Measurements from ENCODE around the gene FKBP8. TPM values are rescaled to one million over a fixed set of nuclear protein-coding genes. Genes with fewer than 3 reads are reported as not detected.

The FKBP8 gene
- total RNA-seq (2022; extraction: Qiagen RNA extraction) = 116 to 162 TPM (median 158 TPM) in 5 replicates

GRCh38 chr19:18542941-18543813 lies at the start of gene FKBP8:
Gene FKBP8 (minus strand): TSS chr19:18543573. CDS start chr19:18541970, 1,603 bp downstream.

GRCh38 chr19:18588611-18589379 lies 45.4 kb upstream of the FKBP8 start, which contains the start of gene REX1BD:
Gene REX1BD (plus strand): TSS chr19:18588798. CDS start chr19:18588802, 4 bp downstream.

GRCh38 chr19:18571564-18572344 lies 28.4 kb upstream of the FKBP8 start, which contains the start of gene UBA52:
Gene UBA52 (plus strand): TSS chr19:18571857. CDS start chr19:18573301, 1,444 bp downstream.

GRCh38 chr19:18557411-18558201 lies 14.2 kb upstream of the FKBP8 start, which contains the start of gene KXD1:
Gene KXD1 (plus strand): TSS chr19:18557870. CDS start chr19:18562057, 4,187 bp downstream.

GRCh38 chr19:18521692-18522123 lies 21.7 kb downstream of the FKBP8 start, which contains the start of gene ELL:
Gene ELL (minus strand): TSS chr19:18522070. CDS start chr19:18522055, 15 bp downstream.

Other genes with a start within 250 kb of the FKBP8 start
- gene LSM4, start 220.5 kb downstream of the FKBP8 start, total RNA-seq (2022; extraction: Qiagen RNA extraction) = 199 to 254 TPM (median 241 TPM) in 5 replicates
- 2.1 to 3.4 TPM (median 3.0 TPM) in 5 replicates for gene PGPEP1, start 203.0 kb downstream of the FKBP8 start, total RNA-seq (2022; extraction: Qiagen RNA extraction)
- gene GDF15, start 157.4 kb downstream of the FKBP8 start, total RNA-seq (2022; extraction: Qiagen RNA extraction) = 26.2 to 63.2 TPM (median 48.3 TPM) in 5 replicates
- gene LRRC25, start 146.0 kb downstream of the FKBP8 start, total RNA-seq (2022; extraction: Qiagen RNA extraction) = not detected in 5 replicates
- gene SSBP4, start 124.2 kb downstream of the FKBP8 start, total RNA-seq (2022; extraction: Qiagen RNA extraction) = 40.6 to 63.0 TPM (median 53.8 TPM) in 5 replicates
- gene ISYNA1, start 105.4 kb downstream of the FKBP8 start, total RNA-seq (2022; extraction: Qiagen RNA extraction) = 25.9 to 47.4 TPM (median 43.7 TPM) in 5 replicates
- 3.5 to 5.9 TPM (median 5.1 TPM) in 5 replicates for gene ELL, start 21.5 kb downstream of the FKBP8 start, total RNA-seq (2022; extraction: Qiagen RNA extraction)
- gene KXD1, start 14.3 kb upstream of the FKBP8 start, total RNA-seq (2022; extraction: Qiagen RNA extraction) = 84.8 to 109 TPM (median 104 TPM) in 5 replicates
- gene UBA52, start 28.3 kb upstream of the FKBP8 start, total RNA-seq (2022; extraction: Qiagen RNA extraction) = 1,020 to 1,245 TPM (median 1,197 TPM) in 5 replicates
- 36.5 to 63.0 TPM (median 58.2 TPM) in 5 replicates for gene REX1BD, start 45.2 kb upstream of the FKBP8 start, total RNA-seq (2022; extraction: Qiagen RNA extraction)
- gene CRLF1, start 63.2 kb upstream of the FKBP8 start, total RNA-seq (2022; extraction: Qiagen RNA extraction) = 2.5 to 6.0 TPM (median 4.5 TPM) in 5 replicates
- gene TMEM59L, start 69.3 kb upstream of the FKBP8 start, total RNA-seq (2022; extraction: Qiagen RNA extraction) = 3.9 to 6.7 TPM (median 5.9 TPM) in 5 replicates
- 2.2 to 4.2 TPM (median 3.3 TPM) in 5 replicates for gene KLHL26, start 93.5 kb upstream of the FKBP8 start, total RNA-seq (2022; extraction: Qiagen RNA extraction)
- 3.4 to 5.5 TPM (median 4.2 TPM) in 5 replicates for gene CRTC1, start 140.1 kb upstream of the FKBP8 start, total RNA-seq (2022; extraction: Qiagen RNA extraction)
- 0.04 to 0.06 TPM (median 0.05 TPM) in 4 of 5 replicates, not detected in the other for gene COMP, start 247.7 kb upstream of the FKBP8 start, total RNA-seq (2022; extraction: Qiagen RNA extraction)